Naive thymus-derived CD4-positive, alpha-beta T cell (primary cell): Measurements from ENCODE around the gene MRPL23. TPM values are rescaled to one million over a fixed set of nuclear protein-coding genes. Genes with fewer than 3 reads are reported as not detected.

ENCODE experiments used
- ATAC-seq: fragments of 150-1000 bp; cut with Tn5 transposase; 2 replicates; pipeline ENCODE4 v1.10.0; 2021; ENCODE audit warnings: mild to moderate bottlenecking, moderate library complexity
- CTCF ChIA-PET: fragments of 350-600 bp; sonication (Branson Sonifier 250); formaldehyde crosslinking; loops from one replicate; lab custom pipeline; 2021; ENCODE audit warnings: antibody characterized with exemption; lab: Charles Lee
- POLR2A ChIA-PET: fragments of 350-600 bp; sonication (Branson Sonifier 250); formaldehyde crosslinking; loops from one replicate; lab custom pipeline; 2021; ENCODE audit warnings: antibody characterized with exemption, inconsistent platforms; lab: Charles Lee
- DNase-seq, 9 donors: peaks; one replicate each; pipeline versions ENCODE4 v3.0.0 to v3.0.0-alpha.2; 2020 to 2022; ENCODE audit warnings: mixed read lengths in 1 of 9
- H3K27ac ChIP-seq: one replicate; pipeline ENCODE4 v1.7.0; 2013; ENCODE audit warnings: mild to moderate bottlenecking, low read depth, low read length, moderate library complexity
- H3K27me3 ChIP-seq, 2 donors: one replicate each; pipeline ENCODE4 v1.7.0; 2013; ENCODE audit warnings: low read length in 2 of 2, mild to moderate bottlenecking in 2 of 2, moderate library complexity in 2 of 2; ENCODE audit not compliant: control insufficient read depth in 2 of 2, insufficient read depth in 2 of 2
- H3K36me3 ChIP-seq, 3 experiments: 1 replicate in 2 of 3; 2 replicates in 1 of 3; pipeline ENCODE4 v1.7.0; 2013; ENCODE audit warnings: low read length in 3 of 3, mild to moderate bottlenecking in 3 of 3, moderate library complexity in 1 of 3; ENCODE audit not compliant: insufficient read depth in 3 of 3, control insufficient read depth in 2 of 3
- H3K4me1 ChIP-seq, 2 donors: one replicate each; pipeline ENCODE4 v1.7.0; 2013; ENCODE audit warnings: low read length in 2 of 2, mild to moderate bottlenecking in 2 of 2, moderate library complexity in 1 of 2; ENCODE audit not compliant: control insufficient read depth in 2 of 2, insufficient read depth in 2 of 2
- H3K4me3 ChIP-seq: 2 replicates; pipeline ENCODE4 v1.7.0; 2013; ENCODE audit warnings: mild to moderate bottlenecking, low read length
- H3K9me3 ChIP-seq, 3 experiments: 1 replicate in 2 of 3; 2 replicates in 1 of 3; pipeline ENCODE4 v1.7.0; 2013; ENCODE audit warnings: low read length in 3 of 3; ENCODE audit not compliant: control insufficient read depth in 2 of 3
- H3K27ac Mint-ChIP-seq, 9 donors: one replicate each; pipeline ENCODE4 v1.8.0; 2020 to 2022; ENCODE audit warnings: mixed read lengths in 9 of 9, mild to moderate bottlenecking in 8 of 9, moderate library complexity in 5 of 9, inconsistent platforms in 2 of 9
- H3K27me3 Mint-ChIP-seq, 5 donors: one replicate each; pipeline ENCODE4 v1.8.0; 2021 to 2022; ENCODE audit warnings: mixed read lengths in 5 of 5, mild to moderate bottlenecking in 1 of 5
- H3K36me3 Mint-ChIP-seq, 5 donors: one replicate each; pipeline ENCODE4 v1.8.0; 2020 to 2022; ENCODE audit warnings: mixed read lengths in 5 of 5, mild to moderate bottlenecking in 3 of 5, inconsistent platforms in 1 of 5
- H3K4me1 Mint-ChIP-seq, 7 donors: one replicate each; pipeline ENCODE4 v1.8.0; 2020 to 2022; ENCODE audit warnings: mixed read lengths in 7 of 7, mild to moderate bottlenecking in 3 of 7, inconsistent platforms in 1 of 7
- H3K4me3 Mint-ChIP-seq, 10 donors: one replicate each; pipeline ENCODE4 v1.8.0; 2020 to 2022; ENCODE audit warnings: mild to moderate bottlenecking in 10 of 10, mixed read lengths in 10 of 10, moderate library complexity in 6 of 10, inconsistent platforms in 2 of 10
- H3K9me3 Mint-ChIP-seq, 11 donors: one replicate each; pipeline ENCODE4 v1.8.0; 2020 to 2022; ENCODE audit warnings: mixed read lengths in 11 of 11, mild to moderate bottlenecking in 4 of 11, inconsistent platforms in 1 of 11, moderate library complexity in 1 of 11
- intact Hi-C, 2 donors: fragments of 100-400 bp; cut with micrococcal nuclease; formaldehyde crosslinking; loops; one replicate each; pipeline ENCODE4 v1.15.1; 2023
- polyA plus RNA-seq, 2 donors: library from polyadenylated mRNA; unstranded; fragments of 300-500 nt; fragmentation: Illumina TruSeq; gene quantifications; one replicate each; pipeline ENCODE4 v1.2.3, GENCODE V29; 2021
- total RNA-seq, 6 experiments: library from RNA in 5 of 6; stranded (reverse) in 5 of 6; gene quantifications; 1 replicate in 5 of 6; 2 replicates in 1 of 6; pipeline ENCODE4 v1.2.3 and lab custom pipeline; 2021 to 2026

Gene MRPL23
- total and polyA plus RNA-seq, 7 experiments from 2014 or later = 11.3 to 54.8 (median 46.9) TPM

GRCh38 chr11:1936072-1936780 is 10.9 kb upstream of the MRPL23 start:
- intact Hi-C loops = no loop called here
- H3K27me3 ChIP-seq = no peaks in the 10 kb centered on the region
- no peak overlapping the region for H3K27ac ChIP-seq
- H3K4me3 Mint-ChIP-seq = no peak overlapping the region
- H3K27ac Mint-ChIP-seq = no peak overlapping the region
- no peak overlapping the region for H3K4me3 ChIP-seq
- ATAC-seq = no peak
- no peaks in the 10 kb centered on the region for H3K4me1 ChIP-seq
- H3K9me3 ChIP-seq = no peaks in the 10 kb centered on the region
- peaks cover 0 to 4% (median 0%) of the 10 kb centered on the region in 11 donors for H3K9me3 Mint-ChIP-seq
- H3K36me3 ChIP-seq = no peaks in the 10 kb centered on the region
- H3K27me3 Mint-ChIP-seq = peaks cover 0 to 7% (median 3%) of the 10 kb centered on the region in 5 donors
- peak in 1 of 9 donors; percentile 5 for DNase-seq
- peaks cover 0 to 20% (median 10%) of the 10 kb centered on the region in 7 donors for H3K4me1 Mint-ChIP-seq
- ChIA-PET POLR2A (no interaction called here), CTCF (no interaction called here)
- peaks cover 0 to 6% (median 0%) of the 10 kb centered on the region in 5 donors for H3K36me3 Mint-ChIP-seq

- Mint-ChIP-seq H3K4me1 (peaks cover 0 to 16% (median 8%) of the 10 kb centered on the region in 7 donors), H3K36me3 (peaks cover 0 to 6% (median 0%) of the 10 kb centered on the region in 5 donors), H3K9me3 (peaks cover 0 to 4% (median 0%) of the 10 kb centered on the region in 11 donors), H3K4me3 (no peak overlapping the region), H3K27ac (no peak overlapping the region), H3K27me3 (peaks cover 0 to 7% (median 0%) of the 10 kb centered on the region in 5 donors)
- POLR2A ChIA-PET = no interaction called here
- intact Hi-C loops = no loop called here
- peak in 2 of 9 donors; percentile 7 to 19 for DNase-seq
- Histone ChIP-seq H3K4me1 (no peaks in the 10 kb centered on the region), H3K27me3 (no peaks in the 10 kb centered on the region), H3K36me3 (no peaks in the 10 kb centered on the region), H3K4me3 (no peak overlapping the region), H3K27ac (no peak overlapping the region), H3K9me3 (no peaks in the 10 kb centered on the region)
- ATAC-seq = peak; percentile 12
- CTCF ChIA-PET = no interaction called here
These were observed 10.1 kb upstream of the MRPL23 start for GRCh38 chr11:1936781-1937615.

GRCh38 chr11:1937616-1938342 is 9.4 kb upstream of the MRPL23 start:
- Mint-ChIP-seq H3K9me3 (peaks cover 0 to 2% (median 0%) of the 10 kb centered on the region in 11 donors), H3K4me1 (peaks cover 0 to 23% (median 7%) of the 10 kb centered on the region in 7 donors), H3K27me3 (peaks cover 0 to 3% (median 0%) of the 10 kb centered on the region in 5 donors), H3K36me3 (peaks cover 0 to 6% (median 0%) of the 10 kb centered on the region in 5 donors), H3K27ac (no peak overlapping the region), H3K4me3 (no peak overlapping the region)
- no peaks in the 10 kb centered on the region for H3K27me3 ChIP-seq
- no peaks in the 10 kb centered on the region for H3K9me3 ChIP-seq
- peak in 2 of 9 donors; percentile 4 to 19 for DNase-seq
- intact Hi-C loops = no loop called here
- ATAC-seq = no peak
- H3K36me3 ChIP-seq = no peaks in the 10 kb centered on the region
- no peak overlapping the region for H3K27ac ChIP-seq
- no peak overlapping the region for H3K4me3 ChIP-seq
- H3K4me1 ChIP-seq = no peaks in the 10 kb centered on the region
- CTCF ChIA-PET = no interaction called here
- POLR2A ChIA-PET = no interaction called here

- peak in 3 of 9 donors; percentile 4 to 19 (median 6) for DNase-seq
- ChIA-PET CTCF (no interaction called here), POLR2A (no interaction called here)
These were observed 8.7 kb upstream of the MRPL23 start for GRCh38 chr11:1938343-1939005.

GRCh38 chr11:1939006-1939625 is 8.0 kb upstream of the MRPL23 start:
- peaks cover 0 to 24% (median 7%) of the 10 kb centered on the region in 7 donors for H3K4me1 Mint-ChIP-seq

More at GRCh38 chr11:1938343-1939005, 8.7 kb upstream of the MRPL23 start:
- peak overlapping the region in 1 of 10 donors; percentile 23 for H3K4me3 Mint-ChIP-seq
- Histone ChIP-seq H3K27ac (no peak overlapping the region), H3K4me1 (no peaks in the 10 kb centered on the region), H3K4me3 (no peak overlapping the region), H3K27me3 (no peaks in the 10 kb centered on the region), H3K9me3 (no peaks in the 10 kb centered on the region), H3K36me3 (no peaks in the 10 kb centered on the region)
- H3K36me3 Mint-ChIP-seq = peaks cover 0 to 5% (median 0%) of the 10 kb centered on the region in 5 donors
- intact Hi-C loops = loop anchor here (1.0 kb wide), 1 partner anchor 44 kb away; no protein-coding TSS in a partner anchor
- H3K4me1 Mint-ChIP-seq = peaks cover 0 to 24% (median 7%) of the 10 kb centered on the region in 7 donors
- peaks cover 0 to 3% (median 0%) of the 10 kb centered on the region in 5 donors for H3K27me3 Mint-ChIP-seq
- no peak overlapping the region for H3K27ac Mint-ChIP-seq
- no peak for ATAC-seq
- peaks cover 0 to 2% (median 0%) of the 10 kb centered on the region in 11 donors for H3K9me3 Mint-ChIP-seq

More at GRCh38 chr11:1939006-1939625, 8.0 kb upstream of the MRPL23 start:
- no peak for ATAC-seq
- Histone ChIP-seq H3K27ac (no peak overlapping the region), H3K36me3 (no peaks in the 10 kb centered on the region), H3K4me1 (no peaks in the 10 kb centered on the region), H3K4me3 (no peak overlapping the region), H3K9me3 (no peaks in the 10 kb centered on the region), H3K27me3 (no peaks in the 10 kb centered on the region)
- H3K36me3 Mint-ChIP-seq = peaks cover 0 to 3% (median 0%) of the 10 kb centered on the region in 5 donors
- intact Hi-C loops = loop anchor here (1.0 kb wide), 1 partner anchor 45 kb away; no protein-coding TSS in a partner anchor
- peak overlapping the region in 1 of 9 donors; percentile 37 for H3K27ac Mint-ChIP-seq
- ChIA-PET CTCF (no interaction called here), POLR2A (no interaction called here)
- H3K9me3 Mint-ChIP-seq = peaks cover 0 to 2% (median 0%) of the 10 kb centered on the region in 11 donors
- peak overlapping the region in 2 of 10 donors; percentile 23 to 32 for H3K4me3 Mint-ChIP-seq
- DNase-seq = peak in 3 of 9 donors; percentile 2 to 18 (median 7)
- H3K27me3 Mint-ChIP-seq = peaks cover 0 to 3% (median 0%) of the 10 kb centered on the region in 5 donors
